ENCODE results near the gene RAPGEF2.

GRCh38 chr4:159282329-159282728, 179.4 kb downstream of the RAPGEF2 start:
- TF ChIP-seq CTCF (IDR thresholded peaks at IDR 0.05) (no peak), POLR2A (IDR thresholded peaks at IDR 0.05) (no peak)
